H9 (cell line): Measurements from ENCODE around the gene CCDC30. TPM values are rescaled to one million over a fixed set of nuclear protein-coding genes. Genes with fewer than 3 reads are reported as not detected.

Experiments
- DNase-seq: peaks from one replicate; pipeline ENCODE4 v3.0.0-alpha.2; 2017
- H2AFZ ChIP-seq: one replicate; pipeline ENCODE4 v1.6.1; 2013; ENCODE audit warnings: mild to moderate bottlenecking, low read length, control low read depth, moderate library complexity
- H2AK5ac ChIP-seq: 2 replicates; pipeline ENCODE4 v1.6.1; 2013; ENCODE audit warnings: low read length, control low read depth, mixed read lengths; ENCODE audit not compliant: insufficient read length
- H2BK120ac ChIP-seq: one replicate; pipeline ENCODE4 v1.6.1; 2013; ENCODE audit warnings: low read depth, mild to moderate bottlenecking, low read length, control low read depth, inconsistent platforms; ENCODE audit not compliant: poor library complexity, severe bottlenecking
- H2BK12ac ChIP-seq: 2 replicates; pipeline ENCODE4 v1.6.1; 2013; ENCODE audit warnings: low read length, control low read depth, mixed read lengths, low read depth; ENCODE audit not compliant: insufficient read length
- H2BK15ac ChIP-seq: 2 replicates; pipeline ENCODE4 v1.6.1; 2013; ENCODE audit warnings: low read depth, low read length, control low read depth
- H2BK20ac ChIP-seq: one replicate; pipeline ENCODE4 v1.6.1; 2013; ENCODE audit warnings: low read depth, mild to moderate bottlenecking, low read length, control low read depth, inconsistent platforms; ENCODE audit not compliant: poor library complexity, severe bottlenecking
- H2BK5ac ChIP-seq: 2 replicates; pipeline ENCODE4 v1.6.1; 2013; ENCODE audit warnings: low read length, control low read depth, mixed read lengths; ENCODE audit not compliant: insufficient read length
- H3K14ac ChIP-seq: 2 replicates; pipeline ENCODE4 v1.6.1; 2013; ENCODE audit warnings: low read length, control low read depth; ENCODE audit not compliant: insufficient read depth
- H3K18ac ChIP-seq: 2 replicates; pipeline ENCODE4 v1.6.1; 2013; ENCODE audit warnings: low read depth, mild to moderate bottlenecking, mixed read lengths, low read length, control low read depth; ENCODE audit not compliant: insufficient read length
- H3K23ac ChIP-seq: 2 replicates; pipeline ENCODE4 v1.6.1; 2013; ENCODE audit warnings: low read length, control low read depth, mixed read lengths, low read depth; ENCODE audit not compliant: insufficient read length
- H3K23me2 ChIP-seq: 2 replicates; pipeline ENCODE4 v1.6.1; 2013; ENCODE audit warnings: low read depth, mild to moderate bottlenecking, mixed read lengths, low read length, control low read depth; ENCODE audit not compliant: insufficient read length, poor library complexity, severe bottlenecking
- H3K27ac ChIP-seq: 2 replicates; pipeline ENCODE4 v1.5.1; 2013; ENCODE audit warnings: low read length, control low read depth, mixed read lengths, low read depth; ENCODE audit not compliant: insufficient read length
- H3K27me3 ChIP-seq: 2 replicates; pipeline ENCODE4 v1.6.1; 2013; ENCODE audit warnings: low read length, control low read depth, inconsistent platforms; ENCODE audit not compliant: insufficient read depth
- H3K4ac ChIP-seq: 2 replicates; pipeline ENCODE4 v1.6.1; 2013; ENCODE audit warnings: low read depth, mild to moderate bottlenecking, control low read depth, inconsistent platforms, low read length, moderate library complexity
- H3K4me1 ChIP-seq: 2 replicates; pipeline ENCODE4 v1.6.1; 2013; ENCODE audit warnings: low read length, control low read depth, inconsistent platforms; ENCODE audit not compliant: insufficient read depth
- H3K4me2 ChIP-seq: 2 replicates; pipeline ENCODE4 v1.6.1; 2013; ENCODE audit warnings: low read length, control low read depth, mixed read lengths; ENCODE audit not compliant: insufficient read length, insufficient read depth
- H3K56ac ChIP-seq: 2 replicates; pipeline ENCODE4 v1.6.1; 2013; ENCODE audit warnings: low read depth, mild to moderate bottlenecking, mixed read lengths, low read length, control low read depth; ENCODE audit not compliant: insufficient read length
- H3K79me1 ChIP-seq: 2 replicates; pipeline ENCODE4 v1.6.1; 2013; ENCODE audit warnings: low read depth, mild to moderate bottlenecking, moderate library complexity, low read length, control low read depth, inconsistent platforms; ENCODE audit not compliant: insufficient read depth, poor library complexity, severe bottlenecking
- H3K79me2 ChIP-seq: 2 replicates; pipeline ENCODE4 v1.6.1; 2013; ENCODE audit warnings: low read length, control low read depth, inconsistent platforms; ENCODE audit not compliant: insufficient read depth
- H3K9ac ChIP-seq: 2 replicates; pipeline ENCODE4 v1.6.1; 2013; ENCODE audit warnings: low read length, control low read depth, mixed read lengths; ENCODE audit not compliant: insufficient read length; ENCODE audit errors: extremely low read depth
- H3K9me3 ChIP-seq: one replicate; pipeline ENCODE4 v1.6.1; 2013; ENCODE audit warnings: low read depth, low read length, inconsistent platforms; ENCODE audit not compliant: control insufficient read depth
- H3T11ph ChIP-seq: one replicate; pipeline ENCODE4 v1.6.1; 2013; ENCODE audit warnings: mild to moderate bottlenecking, low read length, control low read depth, inconsistent platforms
- H4K20me1 ChIP-seq: one replicate; pipeline ENCODE4 v1.6.1; 2013; ENCODE audit not compliant: control insufficient read depth, insufficient read length, insufficient read depth
- H4K5ac ChIP-seq: 2 replicates; pipeline ENCODE4 v1.6.1; 2013; ENCODE audit warnings: low read depth, mild to moderate bottlenecking, mixed read lengths, low read length, control low read depth; ENCODE audit not compliant: insufficient read length
- H4K8ac ChIP-seq: replicated peaks from 2 replicates; pipeline ENCODE4 v1.6.1; 2013; ENCODE audit warnings: low read length, control low read depth, mixed read lengths, low read depth; ENCODE audit not compliant: insufficient read length
- H4K91ac ChIP-seq: 2 replicates; pipeline ENCODE4 v1.6.1; 2013; ENCODE audit warnings: low read depth, mild to moderate bottlenecking, moderate library complexity, mixed read lengths, low read length, control low read depth; ENCODE audit not compliant: insufficient read length
- H3K27ac Mint-ChIP-seq, 3 experiments: 2 replicates in 2 of 3; 3 replicates in 1 of 3; pipeline ENCODE4 v1.8.0; 2020 to 2021; ENCODE audit warnings: mixed read lengths in 3 of 3, mild to moderate bottlenecking in 1 of 3, moderate library complexity in 1 of 3
- H3K27me3 Mint-ChIP-seq: 2 replicates; pipeline ENCODE4 v1.8.0; 2021; ENCODE audit warnings: low read depth, mild to moderate bottlenecking, moderate library complexity, mixed read lengths
- H3K36me3 Mint-ChIP-seq, 3 experiments: 2 replicates in 2 of 3; 3 replicates in 1 of 3; pipeline ENCODE4 v1.8.0; 2020 to 2021; ENCODE audit warnings: low read depth in 3 of 3, mixed read lengths in 3 of 3; ENCODE audit not compliant: insufficient read depth in 1 of 3
- H3K4me1 Mint-ChIP-seq, 2 experiments: 2 replicates each; pipeline ENCODE4 v1.8.0; 2020; ENCODE audit warnings: mixed read lengths in 2 of 2
- H3K4me3 Mint-ChIP-seq, 2 experiments: 2 replicates in 1 of 2; 3 replicates in 1 of 2; pipeline ENCODE4 v1.8.0; 2020 to 2021; ENCODE audit warnings: mild to moderate bottlenecking in 2 of 2, mixed read lengths in 2 of 2, moderate library complexity in 1 of 2
- H3K9me3 Mint-ChIP-seq, 2 experiments: 2 replicates in 1 of 2; 3 replicates in 1 of 2; pipeline ENCODE4 v1.8.0; 2020; ENCODE audit warnings: mild to moderate bottlenecking in 2 of 2, mixed read lengths in 2 of 2, moderate library complexity in 1 of 2
- CTCF ChIP-seq: fragments of 200-600 bp; sonication (generic); conservative IDR thresholded peaks from 3 replicates; pipeline ENCODE4 v1.8.0; 2021; ENCODE audit warnings: antibody characterized with exemption, mild to moderate bottlenecking
- WGBS: extraction: QIAGEN DNeasy Blood & Tissue Kit; methylation state at CpG from one replicate; pipeline ENCODE4 v1.1.7; 2013; ENCODE audit warnings: missing lambda C conversion rate, low lambda C conversion rate, mixed read lengths; ENCODE audit not compliant: insufficient read length; ENCODE audit errors: extremely low coverage; 5-methylcytosine and 5-hydroxymethylcytosine counted together
- total RNA-seq: library from RNA; stranded (reverse); gene quantifications from 2 replicates; pipeline ENCODE4 v1.2.1, GENCODE V29; 2021

CCDC30 gene
- total RNA-seq, 1 experiment from 2014 or later, result 1.8 TPM

- Histone ChIP-seq H2BK5ac (no peak overlapping the region), H2BK120ac (no peak overlapping the region)
- peaks cover 4 to 16% (median 12%) of the 10 kb centered on the region in 3 experiments; a peak in 6 of 7 replicates for H3K36me3 Mint-ChIP-seq
Observed at GRCh38 chr1:42454403-42454802, 8.7 kb upstream of the CCDC30 start.

More at GRCh38 chr1:42454403-42454802, 8.7 kb upstream of the CCDC30 start:
- DNase-seq, result no peak
- Histone ChIP-seq H3K79me2 (no peaks in the 10 kb centered on the region), H2AFZ (no peak overlapping the region), H3K4me1 (no peaks in the 10 kb centered on the region), H3K4ac (no peak overlapping the region), H3K27ac (no peak overlapping the region), H3K27me3 (no peaks in the 10 kb centered on the region), H3K18ac (no peak overlapping the region), H3K23ac (no peak overlapping the region), H2AK5ac (no peak overlapping the region), H3K23me2 (peaks cover 4% of the 10 kb centered on the region), H2BK15ac (no peak overlapping the region), H2BK20ac (no peak overlapping the region), H3K9ac (no peak overlapping the region), H4K5ac (no peak overlapping the region), H3T11ph (no peak overlapping the region), H3K4me2 (no peak overlapping the region), H2BK12ac (no peak overlapping the region), H3K14ac (no peak overlapping the region), H4K8ac (no peak overlapping the region), H4K91ac (no peak overlapping the region), H4K20me1 (no peaks in the 10 kb centered on the region), H3K56ac (no peak overlapping the region), H3K9me3 (no peaks in the 10 kb centered on the region), H3K79me1 (no peaks in the 10 kb centered on the region)
- no peak for TF ChIP-seq CTCF
- no peak overlapping the region for H3K27ac Mint-ChIP-seq
- no peaks in the 10 kb centered on the region for H3K9me3 Mint-ChIP-seq
- peaks cover 17 to 23% of the 10 kb centered on the region in 2 experiments for H3K4me1 Mint-ChIP-seq
- peaks cover 2% of the 10 kb centered on the region; the same call in 1 of the 2 replicates for H3K27me3 Mint-ChIP-seq
- H3K4me3 Mint-ChIP-seq, result no peak overlapping the region
- WGBS, result no CpG with 5 or more reads among the region's 5 CpGs
